K562 (cell line): ENCODE measurements around the gene ZFP36. TPM values are rescaled to one million over a fixed set of nuclear protein-coding genes. Genes with fewer than 3 reads are reported as not detected.

Experiments used
- AFF1 ChIP-seq, 2 experiments: fragments of 450-650 bp; IDR thresholded peaks; 2 replicates each; pipeline ENCODE4 v1.6.1; 2018; ENCODE audit warnings: mild to moderate bottlenecking in 2 of 2, low read depth in 1 of 2; ENCODE audit not compliant: partially characterized antibody in 2 of 2
- CC2D1A ChIP-seq: fragments of 450-650 bp; IDR thresholded peaks from 2 replicates; pipeline ENCODE4 v1.6.1; 2017; ENCODE audit warnings: mild to moderate bottlenecking
- MTA2 ChIP-seq: fragments of 450-650 bp; IDR thresholded peaks from 2 replicates; pipeline ENCODE4 v1.6.1; 2016; ENCODE audit warnings: low read depth
- NFIC ChIP-seq: fragments of 450-650 bp; IDR thresholded peaks from 2 replicates; pipeline ENCODE4 v1.6.1; 2017; ENCODE audit warnings: mild to moderate bottlenecking, inconsistent platforms
- PML ChIP-seq: IDR thresholded peaks from 2 replicates; pipeline ENCODE4 v1.6.1; 2012; ENCODE audit warnings: low read length, inconsistent platforms
- POLR3A ChIP-seq: IDR thresholded peaks from 2 replicates; pipeline ENCODE4 v1.6.1; 2011; ENCODE audit warnings: borderline replicate concordance, mild to moderate bottlenecking, moderate library complexity; ENCODE audit not compliant: insufficient read length, insufficient read depth; ENCODE audit errors: extremely low read depth
- RBM25 ChIP-seq: fragments of 200-400 bp; formaldehyde crosslinking; IDR thresholded peaks from 2 replicates; pipeline ENCODE4 v1.6.1; 2018; ENCODE audit warnings: low read length, low read depth, moderate library complexity; ENCODE audit not compliant: severe bottlenecking
- SMARCC2 ChIP-seq: fragments of 450-650 bp; IDR thresholded peaks from 2 replicates; pipeline ENCODE4 v1.6.1; 2017; ENCODE audit warnings: antibody characterized with exemption, moderate library complexity, mild to moderate bottlenecking, low read depth
- SP2 ChIP-seq: IDR thresholded peaks from 2 replicates; pipeline ENCODE4 v1.6.1; 2011; ENCODE audit warnings: mild to moderate bottlenecking, low read depth, low read length, moderate library complexity; ENCODE audit not compliant: poor library complexity, severe bottlenecking; ENCODE audit errors: extremely low read depth
- TEAD1 ChIP-seq, 2 experiments: fragments of 450-650 bp in 1 of 2; sonication (generic) in 1 of 2; formaldehyde crosslinking; IDR thresholded peaks; 2 replicates each; pipeline versions ENCODE4 v1.4.0 to v1.8.0; 2020 to 2022; ENCODE audit warnings: mild to moderate bottlenecking in 2 of 2, missing genetic modification reagents in 1 of 2
- ZFP30 ChIP-seq: fragments of 250-450 bp; sonication (Bioruptor Pico); IDR thresholded peaks from 2 replicates; pipeline ENCODE4 v1.8.0; 2022; ENCODE audit warnings: moderate library complexity, mild to moderate bottlenecking, inconsistent platforms, borderline replicate concordance
- ZNF444 ChIP-seq: fragments of 250-450 bp; sonication (Bioruptor Pico); IDR thresholded peaks from 2 replicates; pipeline ENCODE4 v1.4.0; 2020; ENCODE audit warnings: mild to moderate bottlenecking, moderate library complexity
- ZNF586 ChIP-seq: fragments of 450-650 bp; formaldehyde crosslinking; conservative IDR thresholded peaks from 2 replicates; pipeline ENCODE4 v1.4.0; 2020; ENCODE audit warnings: mild to moderate bottlenecking, moderate library complexity
- polyA plus RNA-seq, 8 experiments: library from polyadenylated mRNA; depleted of rRNA in 4 of 8; stranded (reverse) in 5 of 8; unstranded in 3 of 8; fragments of >200 nt; fragmentation: Nextera tagmentation in 2 of 8; fragmentation: Illumina TruSeq in 1 of 8; extraction: Ambion mirVana in 2 of 8; extraction: Trizol in 1 of 8; gene quantifications; 2 replicates each; pipeline versions ENCODE4 v1.2.1 to v1.2.3, GENCODE V29; 2011 to 2014; ENCODE audit warnings: inconsistent platforms in 1 of 8, missing spikeins in 1 of 8
- total RNA-seq, 7 experiments: library from RNA; depleted of rRNA in 6 of 7; stranded (reverse); fragments of >200 nt in 6 of 7; fragmentation: Illumina TruSeq in 2 of 7; extraction: Trizol in 2 of 7; gene quantifications; 2 replicates each; pipeline versions ENCODE4 v1.2.1 to v1.2.3, GENCODE V29; 2011 to 2021; ENCODE audit warnings: low replicate concordance in 1 of 7
- TF ChIP-seq, protein P1 (sequence below): fragments of 250-450 bp; sonication (Bioruptor Pico); IDR thresholded peaks from 2 replicates; pipeline ENCODE4 v1.9.0; 2021; ENCODE audit warnings: mild to moderate bottlenecking, inconsistent platforms
- TF ChIP-seq, protein P2 (sequence below): sonication (generic); formaldehyde crosslinking; IDR thresholded peaks from 2 replicates; pipeline ENCODE4 v1.8.0; 2022; ENCODE audit warnings: mild to moderate bottlenecking, low read depth, missing genetic modification reagents
- TF ChIP-seq, protein P3 (sequence below): sonication (generic); formaldehyde crosslinking; IDR thresholded peaks from 2 replicates; pipeline ENCODE4 v1.8.1; 2023; ENCODE audit warnings: mild to moderate bottlenecking, missing genetic modification reagents

Gene ZFP36
- total and polyA plus RNA-seq, 9 of the 15 experiments (the other 6 are each of a cell fraction or from before 2014, with no cell fraction given) = 1.0 to 20.1 (median 3.5) TPM

GRCh38 chr19:39435499-39436349 lies 29.1 kb downstream of the ZFP36 start, which contains the start of gene RPS16 (continued):
- TF ChIP-seq, protein P1, sequence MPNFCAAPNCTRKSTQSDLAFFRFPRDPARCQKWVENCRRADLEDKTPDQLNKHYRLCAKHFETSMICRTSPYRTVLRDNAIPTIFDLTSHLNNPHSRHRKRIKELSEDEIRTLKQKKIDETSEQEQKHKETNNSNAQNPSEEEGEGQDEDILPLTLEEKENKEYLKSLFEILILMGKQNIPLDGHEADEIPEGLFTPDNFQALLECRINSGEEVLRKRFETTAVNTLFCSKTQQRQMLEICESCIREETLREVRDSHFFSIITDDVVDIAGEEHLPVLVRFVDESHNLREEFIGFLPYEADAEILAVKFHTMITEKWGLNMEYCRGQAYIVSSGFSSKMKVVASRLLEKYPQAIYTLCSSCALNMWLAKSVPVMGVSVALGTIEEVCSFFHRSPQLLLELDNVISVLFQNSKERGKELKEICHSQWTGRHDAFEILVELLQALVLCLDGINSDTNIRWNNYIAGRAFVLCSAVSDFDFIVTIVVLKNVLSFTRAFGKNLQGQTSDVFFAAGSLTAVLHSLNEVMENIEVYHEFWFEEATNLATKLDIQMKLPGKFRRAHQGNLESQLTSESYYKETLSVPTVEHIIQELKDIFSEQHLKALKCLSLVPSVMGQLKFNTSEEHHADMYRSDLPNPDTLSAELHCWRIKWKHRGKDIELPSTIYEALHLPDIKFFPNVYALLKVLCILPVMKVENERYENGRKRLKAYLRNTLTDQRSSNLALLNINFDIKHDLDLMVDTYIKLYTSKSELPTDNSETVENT (CRISPR knock-in tag) = peak; percentile 24; the same call in 1 of the 2 replicates
- peak; percentile 67 for TF ChIP-seq NFIC
- no peak for TF ChIP-seq POLR3A
- peak; percentile 99 for TF ChIP-seq CC2D1A
- no peak for TF ChIP-seq ZNF444 (CRISPR knock-in tag)
- no peak; a peak in 2 of 4 replicates for TF ChIP-seq TEAD1 (CRISPR knock-in tag; IDR thresholded peaks at IDR 0.05)
- TF ChIP-seq ZFP30 = no peak
- no peak for TF ChIP-seq ZNF586 (CRISPR knock-in tag)
- no peak for TF ChIP-seq RBM25
- peak; percentile 87 for TF ChIP-seq PML
- no peak for TF ChIP-seq SMARCC2
- TF ChIP-seq, protein P2, sequence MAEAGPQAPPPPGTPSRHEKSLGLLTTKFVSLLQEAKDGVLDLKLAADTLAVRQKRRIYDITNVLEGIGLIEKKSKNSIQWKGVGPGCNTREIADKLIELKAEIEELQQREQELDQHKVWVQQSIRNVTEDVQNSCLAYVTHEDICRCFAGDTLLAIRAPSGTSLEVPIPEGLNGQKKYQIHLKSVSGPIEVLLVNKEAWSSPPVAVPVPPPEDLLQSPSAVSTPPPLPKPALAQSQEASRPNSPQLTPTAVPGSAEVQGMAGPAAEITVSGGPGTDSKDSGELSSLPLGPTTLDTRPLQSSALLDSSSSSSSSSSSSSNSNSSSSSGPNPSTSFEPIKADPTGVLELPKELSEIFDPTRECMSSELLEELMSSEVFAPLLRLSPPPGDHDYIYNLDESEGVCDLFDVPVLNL (CRISPR knock-in tag) = peak; percentile 74; the same call in 1 of the 2 replicates
- TF ChIP-seq MTA2 = no peak
- TF ChIP-seq AFF1 (IDR thresholded peaks at IDR 0.05; ENCODE audit: low read depth in 1 of 2, partially characterized antibody in 2 of 2) = no peak
- no peak for TF ChIP-seq SP2
- TF ChIP-seq, protein P3, sequence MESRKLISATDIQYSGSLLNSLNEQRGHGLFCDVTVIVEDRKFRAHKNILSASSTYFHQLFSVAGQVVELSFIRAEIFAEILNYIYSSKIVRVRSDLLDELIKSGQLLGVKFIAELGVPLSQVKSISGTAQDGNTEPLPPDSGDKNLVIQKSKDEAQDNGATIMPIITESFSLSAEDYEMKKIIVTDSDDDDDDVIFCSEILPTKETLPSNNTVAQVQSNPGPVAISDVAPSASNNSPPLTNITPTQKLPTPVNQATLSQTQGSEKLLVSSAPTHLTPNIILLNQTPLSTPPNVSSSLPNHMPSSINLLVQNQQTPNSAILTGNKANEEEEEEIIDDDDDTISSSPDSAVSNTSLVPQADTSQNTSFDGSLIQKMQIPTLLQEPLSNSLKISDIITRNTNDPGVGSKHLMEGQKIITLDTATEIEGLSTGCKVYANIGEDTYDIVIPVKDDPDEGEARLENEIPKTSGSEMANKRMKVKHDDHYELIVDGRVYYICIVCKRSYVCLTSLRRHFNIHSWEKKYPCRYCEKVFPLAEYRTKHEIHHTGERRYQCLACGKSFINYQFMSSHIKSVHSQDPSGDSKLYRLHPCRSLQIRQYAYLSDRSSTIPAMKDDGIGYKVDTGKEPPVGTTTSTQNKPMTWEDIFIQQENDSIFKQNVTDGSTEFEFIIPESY (CRISPR knock-in tag) = no peak; the same call in 1 of the 2 replicates
